HG03108 (cell line): Measurements from ENCODE around the gene GPR22.

Experiments
- ATAC-seq: cut with Tn5 transposase; IDR thresholded peaks from one replicate; pipeline ENCODE4 v1.9.1; 2021; ENCODE audit warnings: moderate library complexity; ENCODE audit not compliant: unreplicated experiment

Gene GPR22

GRCh38 chr7:107469929-107470328, at the start of gene GPR22:
GPR22 (plus strand) TSS chr7:107470057; CDS start chr7:107474061, 4,004 bp downstream.
- no peak for ATAC-seq

- no peak for ATAC-seq
Observed at GRCh38 chr7:107427462-107427861, 42.4 kb upstream of the GPR22 start.

GRCh38 chr7:107428642-107429041, 41.2 kb upstream of the GPR22 start:
- no peak for ATAC-seq

GRCh38 chr7:107430057-107430456, 39.8 kb upstream of the GPR22 start:
- no peak for ATAC-seq

GRCh38 chr7:107432261-107432660, 37.6 kb upstream of the GPR22 start:
- no peak for ATAC-seq

- no peak for ATAC-seq
Observed at GRCh38 chr7:107435749-107436148, 34.1 kb upstream of the GPR22 start.

- no peak for ATAC-seq
Observed at GRCh38 chr7:107439025-107439424, 30.8 kb upstream of the GPR22 start.

- ATAC-seq: no peak
Observed at GRCh38 chr7:107441581-107442422, 28.1 kb upstream of the GPR22 start.

GRCh38 chr7:107442678-107443077, 27.2 kb upstream of the GPR22 start:
- ATAC-seq: no peak

GRCh38 chr7:107446531-107446930, 23.3 kb upstream of the GPR22 start:
- no peak for ATAC-seq

- ATAC-seq: no peak
Observed at GRCh38 chr7:107446988-107447387, 22.9 kb upstream of the GPR22 start.

GRCh38 chr7:107450970-107451369, 18.9 kb upstream of the GPR22 start:
- ATAC-seq: no peak

- no peak for ATAC-seq
Observed at GRCh38 chr7:107453388-107453787, 16.5 kb upstream of the GPR22 start.

GRCh38 chr7:107461938-107462533, 7.8 kb upstream of the GPR22 start:
- ATAC-seq: no peak

GRCh38 chr7:107463139-107464078, 6.4 kb upstream of the GPR22 start:
- ATAC-seq: no peak

- ATAC-seq: no peak
Observed at GRCh38 chr7:107464666-107465226, 5.1 kb upstream of the GPR22 start.

GRCh38 chr7:107467972-107468371, 1.9 kb upstream of the GPR22 start:
- ATAC-seq: no peak

- ATAC-seq: no peak
Observed at GRCh38 chr7:107468824-107469223, 1.0 kb upstream of the GPR22 start.

GRCh38 chr7:107471292-107472070, 1.6 kb downstream of the GPR22 start:
- no peak for ATAC-seq

GRCh38 chr7:107472116-107472515, 2.3 kb downstream of the GPR22 start:
- no peak for ATAC-seq
